ENCODE data around the gene TMEFF2. TPM values are rescaled to one million over a fixed set of nuclear protein-coding genes. Genes with fewer than 3 reads are reported as not detected.

The TMEFF2 gene
- polyA plus RNA-seq (2013, experiment 1 of 2), result 0.11 TPM
- 0.18 TPM for polyA plus RNA-seq (2013, experiment 2 of 2)

- Histone ChIP-seq H2BK5ac (ENCODE audit: low read length) (no peak within 1 kb of the TSS), H3K9ac (ENCODE audit: low read length) (peak within 1 kb of the TSS; percentile 5), H3K18ac (ENCODE audit: low read length) (no peak within 1 kb of the TSS), H3K4me2 (ENCODE audit: low read length) (peak within 1 kb of the TSS; percentile 75), H3K56ac (ENCODE audit: low read length) (no peak within 1 kb of the TSS), H3K4ac (ENCODE audit: low read depth, low read length) (no peak within 1 kb of the TSS), H3K23ac (ENCODE audit: low read length) (no peak within 1 kb of the TSS), H3K27ac (ENCODE audit: low read depth, low read length) (no peak within 1 kb of the TSS), H3K4me1 (ENCODE audit: control insufficient read depth, low read depth, low read length) (no peaks in the 10 kb centered on the region), H3K79me2 (ENCODE audit: control insufficient read depth, insufficient read depth, low read length) (no peaks in the 10 kb centered on the region), H2BK15ac (replicated peaks; ENCODE audit: low read depth) (no peak within 1 kb of the TSS), H4K8ac (ENCODE audit: low read depth, low read length) (no peak within 1 kb of the TSS), H3K4me3 (ENCODE audit: low read length) (peak within 1 kb of the TSS; percentile 4), H3K27me3 (ENCODE audit: insufficient read depth, low read length, poor library complexity) (peaks cover 23% of the 10 kb centered on the region), H2AK5ac (ENCODE audit: low read length) (no peak within 1 kb of the TSS), H3K36me3 (ENCODE audit: control insufficient read depth, insufficient read depth, low read length) (no peaks in the 10 kb centered on the region), H2BK120ac (ENCODE audit: low read depth, low read length) (no peak within 1 kb of the TSS), H3K79me1 (ENCODE audit: low read length) (no peaks in the 10 kb centered on the region), H4K5ac (ENCODE audit: low read length) (no peak within 1 kb of the TSS)
- no CpG with 5 or more reads among the region's 64 CpGs for WGBS (ENCODE audit: extremely low coverage, insufficient coverage, low lambda C conversion rate)
- DNase-seq, result peak; percentile 94
These were observed at the start of gene TMEFF2 for GRCh38 chr2:192194866-192195547. TSS of gene TMEFF2 (minus strand) at chr2:192194933. CDS start at chr2:192194524, 409 bp downstream.

GRCh38 chr2:192243488-192243887, 48.8 kb upstream of the TMEFF2 start:
- H3K27ac ChIP-seq (ENCODE audit: low read depth, low read length), result no peak overlapping the region

GRCh38 chr2:192236136-192236535, 41.4 kb upstream of the TMEFF2 start:
- no peaks in the 10 kb centered on the region for H3K79me2 ChIP-seq (ENCODE audit: control insufficient read depth, insufficient read depth, low read length)
- no peak overlapping the region for H3K18ac ChIP-seq (ENCODE audit: low read length)
- DNase-seq, result no peak
- H3K4ac ChIP-seq (ENCODE audit: low read depth, low read length), result no peak overlapping the region
- no peak overlapping the region for H3K56ac ChIP-seq (ENCODE audit: low read length)
- H3K23ac ChIP-seq (ENCODE audit: low read length), result no peak overlapping the region
- WGBS (ENCODE audit: extremely low coverage, insufficient coverage, low lambda C conversion rate), result no CpG with 5 or more reads among the region's 4 CpGs
- H2AK5ac ChIP-seq (ENCODE audit: low read length), result no peak overlapping the region
- H4K8ac ChIP-seq (ENCODE audit: low read depth, low read length), result no peak overlapping the region
- no peak overlapping the region for H2BK120ac ChIP-seq (ENCODE audit: low read depth, low read length)
- no peaks in the 10 kb centered on the region for H3K4me1 ChIP-seq (ENCODE audit: control insufficient read depth, low read depth, low read length)
- no peaks in the 10 kb centered on the region for H3K36me3 ChIP-seq (ENCODE audit: control insufficient read depth, insufficient read depth, low read length)
- H3K4me3 ChIP-seq (ENCODE audit: low read length), result no peak overlapping the region
- no peak overlapping the region for H2BK15ac ChIP-seq (replicated peaks; ENCODE audit: low read depth)
- H4K5ac ChIP-seq (ENCODE audit: low read length), result no peak overlapping the region
- no peak overlapping the region for H3K9ac ChIP-seq (ENCODE audit: low read length)
- no peak overlapping the region for H3K27ac ChIP-seq (ENCODE audit: low read depth, low read length)
- no peak overlapping the region for H2BK5ac ChIP-seq (ENCODE audit: low read length)
- no peak overlapping the region for H3K4me2 ChIP-seq (ENCODE audit: low read length)
- no peaks in the 10 kb centered on the region for H3K27me3 ChIP-seq (ENCODE audit: insufficient read depth, low read length, poor library complexity)
- no peaks in the 10 kb centered on the region for H3K79me1 ChIP-seq (ENCODE audit: low read length)

More at GRCh38 chr2:192243488-192243887, 48.8 kb upstream of the TMEFF2 start:
- H3K56ac ChIP-seq (ENCODE audit: low read length), result no peak overlapping the region
- no CpG with 5 or more reads among the region's 2 CpGs for WGBS (ENCODE audit: extremely low coverage, insufficient coverage, low lambda C conversion rate)
- no peak overlapping the region for H3K4me3 ChIP-seq (ENCODE audit: low read length)
- no peaks in the 10 kb centered on the region for H3K36me3 ChIP-seq (ENCODE audit: control insufficient read depth, insufficient read depth, low read length)
- no peak overlapping the region for H3K23ac ChIP-seq (ENCODE audit: low read length)
- H3K9ac ChIP-seq (ENCODE audit: low read length), result no peak overlapping the region
- no peak overlapping the region for H4K8ac ChIP-seq (ENCODE audit: low read depth, low read length)
- H4K5ac ChIP-seq (ENCODE audit: low read length), result no peak overlapping the region
- DNase-seq, result no peak
- H3K4me1 ChIP-seq (ENCODE audit: control insufficient read depth, low read depth, low read length), result no peaks in the 10 kb centered on the region
- no peaks in the 10 kb centered on the region for H3K27me3 ChIP-seq (ENCODE audit: insufficient read depth, low read length, poor library complexity)
- H3K4ac ChIP-seq (ENCODE audit: low read depth, low read length), result no peak overlapping the region
- no peak overlapping the region for H2BK15ac ChIP-seq (replicated peaks; ENCODE audit: low read depth)
- H3K79me2 ChIP-seq (ENCODE audit: control insufficient read depth, insufficient read depth, low read length), result no peaks in the 10 kb centered on the region
- H2BK120ac ChIP-seq (ENCODE audit: low read depth, low read length), result no peak overlapping the region
- H3K4me2 ChIP-seq (ENCODE audit: low read length), result no peak overlapping the region
- no peak overlapping the region for H3K18ac ChIP-seq (ENCODE audit: low read length)
- H2AK5ac ChIP-seq (ENCODE audit: low read length), result no peak overlapping the region
- H2BK5ac ChIP-seq (ENCODE audit: low read length), result no peak overlapping the region
- no peaks in the 10 kb centered on the region for H3K79me1 ChIP-seq (ENCODE audit: low read length)

GRCh38 chr2:192230889-192231453, 36.2 kb upstream of the TMEFF2 start:
- H3K4me2 ChIP-seq (ENCODE audit: low read length), result no peak overlapping the region
- no peak overlapping the region for H4K8ac ChIP-seq (ENCODE audit: low read depth, low read length)
- H3K9ac ChIP-seq (ENCODE audit: low read length), result no peak overlapping the region
- no peak overlapping the region for H3K4me3 ChIP-seq (ENCODE audit: low read length)
- H3K27me3 ChIP-seq (ENCODE audit: insufficient read depth, low read length, poor library complexity), result no peaks in the 10 kb centered on the region
- no peak overlapping the region for H3K27ac ChIP-seq (ENCODE audit: low read depth, low read length)
- no peak overlapping the region for H2AK5ac ChIP-seq (ENCODE audit: low read length)
- no peaks in the 10 kb centered on the region for H3K4me1 ChIP-seq (ENCODE audit: control insufficient read depth, low read depth, low read length)
- no peak overlapping the region for H3K18ac ChIP-seq (ENCODE audit: low read length)
- no peak overlapping the region for H2BK15ac ChIP-seq (replicated peaks; ENCODE audit: low read depth)
- H4K5ac ChIP-seq (ENCODE audit: low read length), result no peak overlapping the region
- H3K79me1 ChIP-seq (ENCODE audit: low read length), result no peaks in the 10 kb centered on the region
- H2BK120ac ChIP-seq (ENCODE audit: low read depth, low read length), result no peak overlapping the region
- H2BK5ac ChIP-seq (ENCODE audit: low read length), result no peak overlapping the region
- H3K79me2 ChIP-seq (ENCODE audit: control insufficient read depth, insufficient read depth, low read length), result no peaks in the 10 kb centered on the region
- H3K4ac ChIP-seq (ENCODE audit: low read depth, low read length), result no peak overlapping the region
- no peak for DNase-seq
- no CpG with 5 or more reads among the region's 6 CpGs for WGBS (ENCODE audit: extremely low coverage, insufficient coverage, low lambda C conversion rate)
- no peaks in the 10 kb centered on the region for H3K36me3 ChIP-seq (ENCODE audit: control insufficient read depth, insufficient read depth, low read length)
- H3K23ac ChIP-seq (ENCODE audit: low read length), result no peak overlapping the region
- no peak overlapping the region for H3K56ac ChIP-seq (ENCODE audit: low read length)

GRCh38 chr2:192228685-192229084, 34.0 kb upstream of the TMEFF2 start:
- H3K27me3 ChIP-seq (ENCODE audit: insufficient read depth, low read length, poor library complexity), result no peaks in the 10 kb centered on the region
- H3K27ac ChIP-seq (ENCODE audit: low read depth, low read length), result no peak overlapping the region
- H3K23ac ChIP-seq (ENCODE audit: low read length), result no peak overlapping the region
- H2BK5ac ChIP-seq (ENCODE audit: low read length), result no peak overlapping the region
- no peak overlapping the region for H3K18ac ChIP-seq (ENCODE audit: low read length)
- H3K36me3 ChIP-seq (ENCODE audit: control insufficient read depth, insufficient read depth, low read length), result no peaks in the 10 kb centered on the region
- H3K4ac ChIP-seq (ENCODE audit: low read depth, low read length), result no peak overlapping the region
- no peak overlapping the region for H4K5ac ChIP-seq (ENCODE audit: low read length)
- no peaks in the 10 kb centered on the region for H3K79me1 ChIP-seq (ENCODE audit: low read length)
- no peak overlapping the region for H3K4me2 ChIP-seq (ENCODE audit: low read length)
- H3K4me3 ChIP-seq (ENCODE audit: low read length), result no peak overlapping the region
- H2BK120ac ChIP-seq (ENCODE audit: low read depth, low read length), result no peak overlapping the region
- no peak overlapping the region for H3K9ac ChIP-seq (ENCODE audit: low read length)
- H4K8ac ChIP-seq (ENCODE audit: low read depth, low read length), result no peak overlapping the region
- H3K4me1 ChIP-seq (ENCODE audit: control insufficient read depth, low read depth, low read length), result no peaks in the 10 kb centered on the region
- H2AK5ac ChIP-seq (ENCODE audit: low read length), result no peak overlapping the region
- H3K56ac ChIP-seq (ENCODE audit: low read length), result no peak overlapping the region
- no peak overlapping the region for H2BK15ac ChIP-seq (replicated peaks; ENCODE audit: low read depth)
- H3K79me2 ChIP-seq (ENCODE audit: control insufficient read depth, insufficient read depth, low read length), result no peaks in the 10 kb centered on the region
- DNase-seq, result peak; percentile 12

- DNase-seq, result no peak
- no peak overlapping the region for H4K5ac ChIP-seq (ENCODE audit: low read length)
- WGBS (ENCODE audit: extremely low coverage, insufficient coverage, low lambda C conversion rate), result no CpG with 5 or more reads among the region's 1 CpG
- no peak overlapping the region for H3K4me2 ChIP-seq (ENCODE audit: low read length)
- no peaks in the 10 kb centered on the region for H3K79me1 ChIP-seq (ENCODE audit: low read length)
- H2BK15ac ChIP-seq (replicated peaks; ENCODE audit: low read depth), result no peak overlapping the region
- no peak overlapping the region for H3K27ac ChIP-seq (ENCODE audit: low read depth, low read length)
- H3K27me3 ChIP-seq (ENCODE audit: insufficient read depth, low read length, poor library complexity), result no peaks in the 10 kb centered on the region
- H3K4me3 ChIP-seq (ENCODE audit: low read length), result no peak overlapping the region
- no peak overlapping the region for H2BK120ac ChIP-seq (ENCODE audit: low read depth, low read length)
- no peak overlapping the region for H2AK5ac ChIP-seq (ENCODE audit: low read length)
- H3K4ac ChIP-seq (ENCODE audit: low read depth, low read length), result no peak overlapping the region
- no peaks in the 10 kb centered on the region for H3K36me3 ChIP-seq (ENCODE audit: control insufficient read depth, insufficient read depth, low read length)
- no peaks in the 10 kb centered on the region for H3K79me2 ChIP-seq (ENCODE audit: control insufficient read depth, insufficient read depth, low read length)
- no peak overlapping the region for H3K56ac ChIP-seq (ENCODE audit: low read length)
- no peak overlapping the region for H2BK5ac ChIP-seq (ENCODE audit: low read length)
- H3K9ac ChIP-seq (ENCODE audit: low read length), result no peak overlapping the region
- H3K18ac ChIP-seq (ENCODE audit: low read length), result no peak overlapping the region
- no peaks in the 10 kb centered on the region for H3K4me1 ChIP-seq (ENCODE audit: control insufficient read depth, low read depth, low read length)
- no peak overlapping the region for H4K8ac ChIP-seq (ENCODE audit: low read depth, low read length)
- H3K23ac ChIP-seq (ENCODE audit: low read length), result no peak overlapping the region
These were observed 24.2 kb upstream of the TMEFF2 start for GRCh38 chr2:192218970-192219369.

All from mesendoderm (in vitro differentiated cells).